ENCODE data around the gene CALN1.
"Not testable (repeated sequence)": the region's sequence is repeated elsewhere in the genome, so short reads cannot be mapped to it uniquely, and the experiment has no call there.

Gene CALN1

GRCh38 chr7:71750290-71750689 lies 661.8 kb downstream of the CALN1 start:
- no peak for TF ChIP-seq ZNF274 (IDR thresholded peaks at IDR 0.05; ENCODE audit: low read depth, low read length)
- H3K4me3 ChIP-seq (ENCODE audit: low read length) = no peak overlapping the region

- no peak overlapping the region for H3K4me3 ChIP-seq (ENCODE audit: low read length)
- TF ChIP-seq ZNF274 (IDR thresholded peaks at IDR 0.05; ENCODE audit: low read depth, low read length) = no peak
These were observed 666.1 kb downstream of the CALN1 start for GRCh38 chr7:71746006-71746405.

- H3K4me3 ChIP-seq (ENCODE audit: low read length) = no peak overlapping the region
- no peak for TF ChIP-seq ZNF274 (IDR thresholded peaks at IDR 0.05; ENCODE audit: low read depth, low read length)
These were observed 672.0 kb downstream of the CALN1 start for GRCh38 chr7:71740174-71740560.

- no peak overlapping the region for H3K4me3 ChIP-seq (ENCODE audit: low read length)
- no peak for TF ChIP-seq ZNF274 (IDR thresholded peaks at IDR 0.05; ENCODE audit: low read depth, low read length)
These were observed 672.5 kb downstream of the CALN1 start for GRCh38 chr7:71739520-71740173.

- not testable (repeated sequence) for H3K4me3 ChIP-seq (ENCODE audit: low read length)
These were observed 674.1 kb downstream of the CALN1 start for GRCh38 chr7:71737931-71738540.

- no peak overlapping the region for H3K4me3 ChIP-seq (ENCODE audit: low read length)
- no peak for TF ChIP-seq ZNF274 (IDR thresholded peaks at IDR 0.05; ENCODE audit: low read depth, low read length)
These were observed 676.1 kb downstream of the CALN1 start for GRCh38 chr7:71735961-71736556.

GRCh38 chr7:71733107-71733870 lies 678.8 kb downstream of the CALN1 start:
- no peak for TF ChIP-seq ZNF274 (IDR thresholded peaks at IDR 0.05; ENCODE audit: low read depth, low read length)
- no peak overlapping the region for H3K4me3 ChIP-seq (ENCODE audit: low read length)

GRCh38 chr7:71731740-71732139 lies 680.4 kb downstream of the CALN1 start:
- TF ChIP-seq ZNF274 (IDR thresholded peaks at IDR 0.05; ENCODE audit: low read depth, low read length) = no peak
- no peak overlapping the region for H3K4me3 ChIP-seq (ENCODE audit: low read length)
